Spleen (tissue), 11 donors: ENCODE data around the gene GRIK2. TPM values are rescaled to one million over a fixed set of nuclear protein-coding genes. Genes with fewer than 3 reads are reported as not detected.

Experiments used
- DNase-seq: peaks from one replicate; pipeline ENCODE4 v3.0.0-alpha.2; 2020
- H3K27ac ChIP-seq, 8 donors: fragments of 200-600 bp; sonication (generic) in 7 of 8; 1 replicate in 4 of 8; 2 replicates in 4 of 8; pipeline versions ENCODE4 v1.5.0 to v1.8.0; 2016 to 2021; ENCODE audit warnings: inconsistent platforms in 4 of 8, mild to moderate bottlenecking in 4 of 8, moderate library complexity in 1 of 8
- H3K27me3 ChIP-seq, 7 donors: fragments of 200-600 bp; sonication (generic) in 6 of 7; replicated peaks in 1 of 7; 1 replicate in 4 of 7; 2 replicates in 3 of 7; pipeline versions ENCODE4 v1.5.0 to v1.8.0; 2016 to 2021; ENCODE audit warnings: inconsistent platforms in 3 of 7, mild to moderate bottlenecking in 1 of 7
- H3K36me3 ChIP-seq, 6 donors: fragments of 200-600 bp; sonication (generic) in 5 of 6; 1 replicate in 4 of 6; 2 replicates in 2 of 6; pipeline versions ENCODE4 v1.5.0 to v1.8.0; 2016 to 2021; ENCODE audit warnings: inconsistent platforms in 2 of 6
- H3K4me1 ChIP-seq, 6 donors: fragments of 200-600 bp; sonication (generic) in 5 of 6; 1 replicate in 3 of 6; 2 replicates in 3 of 6; pipeline versions ENCODE4 v1.5.0 to v1.8.0; 2016 to 2021; ENCODE audit warnings: inconsistent platforms in 3 of 6
- H3K4me3 ChIP-seq, 8 donors: fragments of 200-600 bp; sonication (generic) in 7 of 8; 1 replicate in 4 of 8; 2 replicates in 4 of 8; pipeline versions ENCODE4 v1.5.0 to v1.8.0; 2016 to 2021; ENCODE audit warnings: inconsistent platforms in 4 of 8, mild to moderate bottlenecking in 4 of 8, moderate library complexity in 2 of 8
- H3K9me3 ChIP-seq, 8 donors: fragments of 200-600 bp; sonication (generic) in 7 of 8; 1 replicate in 4 of 8; 2 replicates in 4 of 8; pipeline versions ENCODE4 v1.5.0 to v1.8.0; 2016 to 2021; ENCODE audit warnings: inconsistent platforms in 4 of 8
- POLR2A ChIP-seq, 3 donors: fragments of 450-650 bp; IDR thresholded peaks; one replicate each; pipeline ENCODE4 v1.5.1; 2017; ENCODE audit warnings: antibody characterized with exemption in 3 of 3, mild to moderate bottlenecking in 1 of 3
- POLR2AphosphoS5 ChIP-seq, 3 donors: sonication (generic); formaldehyde crosslinking; IDR thresholded peaks; one replicate each; pipeline ENCODE4 v1.5.1; 2017; ENCODE audit warnings: antibody characterized with exemption in 3 of 3
- WGBS, 5 donors: extraction: QIAGEN DNeasy Blood & Tissue Kit in 3 of 5; methylation state at CpG; one replicate each; pipeline versions ENCODE4 v1.1.5 to v1.1.7; 2013 to 2018; 5-methylcytosine and 5-hydroxymethylcytosine counted together
- intact Hi-C: fragments of 100-400 bp; cut with DNase I; formaldehyde crosslinking; loops from one replicate; pipeline ENCODE4 v1.15.0; 2023; ENCODE audit warnings: low total_unique reads
- polyA plus RNA-seq, 3 donors: library from polyadenylated mRNA; stranded (reverse); fragments of 200-250 nt; gene quantifications; one replicate each; pipeline ENCODE4 v1.2.1, GENCODE V29; 2013
- total RNA-seq, 7 donors: library from RNA; depleted of rRNA in 3 of 7; stranded (reverse); fragments of >200 nt in 3 of 7; fragmentation: NEBNext Ultra II Directional in 4 of 7; extraction: Animal tissue kit (Norgen Biotek cat#: 25700) in 4 of 7; gene quantifications; one replicate each; pipeline versions ENCODE4 v1.1.0 to v1.2.1, GENCODE V29; 2016 to 2021
- TF ChIP-seq, protein P1 (sequence below), 11 experiments: fragments of 200-600 bp in 7 of 11; fragments of 450-650 bp in 4 of 11; sonication (generic) in 4 of 11; IDR thresholded peaks in 8 of 11; conservative IDR thresholded peaks in 3 of 11; 1 replicate in 7 of 11; 2 replicates in 4 of 11; pipeline versions ENCODE4 v1.4.0 to v1.8.0; 2016 to 2021; ENCODE audit warnings: antibody characterized with exemption in 11 of 11, inconsistent platforms in 4 of 11, mild to moderate bottlenecking in 1 of 11
- donor health status: healthy with polysubstance abuse.
- donor health status: DM: no; HTN: no; CAD: no; lungs with moderate emphysema.
- donor health status: DM: no; HTN: no; CAD: no.
- donor health status: Bipolar disorder and iron deficiency.
- donor health status: healthy.
- donor health status: DM: no; HTN: no; CAD: no.
- donor health status: DM: yes; HTN: yes; CAD: no.

Gene GRIK2
- total and polyA plus RNA-seq, 10 donors, result 0.07 to 2.7 (median 0.89) TPM

DNA sequence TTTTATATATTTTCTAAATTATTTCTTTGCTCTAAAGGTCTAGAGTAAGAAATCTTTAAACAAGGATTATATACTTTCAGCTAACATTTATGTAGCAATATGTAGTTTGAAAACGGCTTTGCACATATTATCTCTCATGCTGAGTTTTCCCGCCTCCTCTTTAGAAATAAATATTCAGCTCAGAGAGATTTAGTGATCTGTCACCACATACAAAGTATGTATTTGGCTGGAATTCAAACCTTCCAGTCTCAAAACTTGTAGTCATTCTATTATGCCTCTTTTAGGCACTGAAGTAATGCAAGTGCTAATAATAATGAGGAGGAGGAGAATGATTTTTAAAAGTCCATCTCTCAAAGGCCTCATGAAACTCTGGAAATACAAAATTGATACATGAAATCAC is 525.0 kb downstream of the GRIK2 start:
- no peaks in the 10 kb centered on the region for H3K36me3 ChIP-seq
- no peak overlapping the region for H3K4me3 ChIP-seq
- H3K27ac ChIP-seq, result no peak overlapping the region
- H3K4me1 ChIP-seq, result no peaks in the 10 kb centered on the region
- TF ChIP-seq POLR2AphosphoS5 (IDR thresholded peaks at IDR 0.05) (no peak), POLR2A (IDR thresholded peaks at IDR 0.05) (no peak)
- TF ChIP-seq, protein P1, sequence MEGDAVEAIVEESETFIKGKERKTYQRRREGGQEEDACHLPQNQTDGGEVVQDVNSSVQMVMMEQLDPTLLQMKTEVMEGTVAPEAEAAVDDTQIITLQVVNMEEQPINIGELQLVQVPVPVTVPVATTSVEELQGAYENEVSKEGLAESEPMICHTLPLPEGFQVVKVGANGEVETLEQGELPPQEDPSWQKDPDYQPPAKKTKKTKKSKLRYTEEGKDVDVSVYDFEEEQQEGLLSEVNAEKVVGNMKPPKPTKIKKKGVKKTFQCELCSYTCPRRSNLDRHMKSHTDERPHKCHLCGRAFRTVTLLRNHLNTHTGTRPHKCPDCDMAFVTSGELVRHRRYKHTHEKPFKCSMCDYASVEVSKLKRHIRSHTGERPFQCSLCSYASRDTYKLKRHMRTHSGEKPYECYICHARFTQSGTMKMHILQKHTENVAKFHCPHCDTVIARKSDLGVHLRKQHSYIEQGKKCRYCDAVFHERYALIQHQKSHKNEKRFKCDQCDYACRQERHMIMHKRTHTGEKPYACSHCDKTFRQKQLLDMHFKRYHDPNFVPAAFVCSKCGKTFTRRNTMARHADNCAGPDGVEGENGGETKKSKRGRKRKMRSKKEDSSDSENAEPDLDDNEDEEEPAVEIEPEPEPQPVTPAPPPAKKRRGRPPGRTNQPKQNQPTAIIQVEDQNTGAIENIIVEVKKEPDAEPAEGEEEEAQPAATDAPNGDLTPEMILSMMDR (IDR thresholded peaks at IDR 0.05 in 8 of 11, conservative IDR thresholded peaks at IDR 0.05 in 3 of 11), result no peak
- WGBS, 5 donors, result 59 to 85% (median 77%) methylated on average over 2 of the region's 2 CpGs
- intact Hi-C loops, result no loop called here
- no peaks in the 10 kb centered on the region for H3K27me3 ChIP-seq
- no peak for DNase-seq
- H3K9me3 ChIP-seq, result no peaks in the 10 kb centered on the region

DNA sequence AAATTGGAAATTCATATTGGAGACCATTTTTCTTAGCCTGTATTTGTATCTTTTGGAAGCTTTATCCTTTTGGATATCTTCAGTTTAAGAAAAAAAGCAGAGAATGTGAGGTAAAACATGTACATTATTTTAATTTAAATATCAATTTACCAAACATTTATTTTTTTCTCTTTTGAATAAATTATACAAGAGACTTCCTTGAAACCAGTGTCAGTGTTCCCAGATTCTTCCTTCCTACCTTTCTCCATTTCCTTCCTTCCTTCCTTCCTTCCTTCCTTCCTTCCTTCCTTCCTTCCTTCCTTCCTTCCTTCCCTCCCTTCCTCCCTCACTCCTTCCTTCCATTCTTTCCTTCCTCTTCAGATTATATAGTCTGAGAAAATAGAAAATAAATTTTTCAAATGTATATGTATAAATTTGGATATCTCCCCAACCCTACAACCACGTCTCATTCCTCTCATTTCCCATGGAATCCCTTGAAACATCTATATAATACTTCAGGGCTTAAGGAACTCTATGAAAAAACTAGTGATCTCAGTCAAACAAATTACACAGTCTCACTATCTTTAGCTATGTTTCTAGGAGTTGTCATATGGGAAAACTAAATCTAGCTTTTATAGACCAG is 528.4 kb downstream of the GRIK2 start:
- no peak overlapping the region for H3K27ac ChIP-seq
- H3K36me3 ChIP-seq, result no peaks in the 10 kb centered on the region
- no peaks in the 10 kb centered on the region for H3K4me1 ChIP-seq
- no peaks in the 10 kb centered on the region for H3K9me3 ChIP-seq
- H3K4me3 ChIP-seq, result no peak overlapping the region
- 51 to 74% (median 65%) methylated on average over 1 of the region's 1 CpG for WGBS, 5 donors
- TF ChIP-seq POLR2A (IDR thresholded peaks at IDR 0.05) (no peak), POLR2AphosphoS5 (IDR thresholded peaks at IDR 0.05) (no peak)
- TF ChIP-seq, protein P1 (IDR thresholded peaks at IDR 0.05 in 8 of 11, conservative IDR thresholded peaks at IDR 0.05 in 3 of 11), result no peak
- H3K27me3 ChIP-seq, result no peaks in the 10 kb centered on the region
- DNase-seq, result no peak
- intact Hi-C loops, result no loop called here

DNA sequence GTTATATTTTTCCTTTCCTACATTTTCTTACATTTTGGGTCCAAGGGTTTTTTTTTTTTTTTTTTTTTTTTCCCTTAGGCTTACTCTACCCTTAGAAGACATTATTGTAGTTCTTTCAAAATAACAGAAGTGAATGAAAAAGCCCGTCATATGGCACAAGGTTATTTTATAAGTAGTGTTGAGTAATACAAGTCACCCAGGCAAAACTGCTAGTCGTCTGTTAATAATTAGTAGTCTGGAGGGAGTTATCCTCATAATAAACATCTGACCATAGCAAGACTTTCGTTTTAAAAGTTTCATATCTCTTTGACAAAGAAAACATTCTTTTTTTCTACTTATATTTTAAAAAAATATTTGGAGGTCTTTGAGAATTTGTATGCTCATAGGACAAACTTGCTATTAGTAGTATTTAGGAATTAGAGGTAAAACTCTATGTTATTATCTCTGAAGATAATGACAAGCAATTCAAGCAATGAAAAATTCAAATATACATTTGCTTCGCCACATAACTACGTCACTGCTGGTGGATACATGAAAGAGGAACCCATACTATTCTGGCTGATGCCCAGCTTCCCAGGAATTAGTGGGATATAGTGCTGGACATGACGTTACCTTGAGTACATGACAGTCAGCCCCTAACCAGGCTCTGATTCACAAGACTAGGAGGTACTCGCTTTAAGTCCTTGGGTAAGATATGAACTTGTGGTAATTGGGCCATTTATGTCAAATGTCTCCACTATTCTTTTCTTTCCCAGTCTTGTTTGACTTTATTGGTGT is 532.8 kb downstream of the GRIK2 start:
- no peak for DNase-seq
- Histone ChIP-seq H3K36me3 (no peaks in the 10 kb centered on the region), H3K27ac (no peak overlapping the region), H3K9me3 (peaks cover 0 to 3% (median 0%) of the 10 kb centered on the region in 8 donors), H3K27me3 (no peaks in the 10 kb centered on the region), H3K4me1 (no peaks in the 10 kb centered on the region), H3K4me3 (no peak overlapping the region)
- 79 to 89% (median 82%) methylated on average over 7 of the region's 7 CpGs for WGBS, 5 donors
- no peak for TF ChIP-seq POLR2A (IDR thresholded peaks at IDR 0.05)
- no peak for TF ChIP-seq POLR2AphosphoS5 (IDR thresholded peaks at IDR 0.05)
- TF ChIP-seq, protein P1 (IDR thresholded peaks at IDR 0.05 in 8 of 11, conservative IDR thresholded peaks at IDR 0.05 in 3 of 11), result no peak
- intact Hi-C loops, result no loop called here

DNA sequence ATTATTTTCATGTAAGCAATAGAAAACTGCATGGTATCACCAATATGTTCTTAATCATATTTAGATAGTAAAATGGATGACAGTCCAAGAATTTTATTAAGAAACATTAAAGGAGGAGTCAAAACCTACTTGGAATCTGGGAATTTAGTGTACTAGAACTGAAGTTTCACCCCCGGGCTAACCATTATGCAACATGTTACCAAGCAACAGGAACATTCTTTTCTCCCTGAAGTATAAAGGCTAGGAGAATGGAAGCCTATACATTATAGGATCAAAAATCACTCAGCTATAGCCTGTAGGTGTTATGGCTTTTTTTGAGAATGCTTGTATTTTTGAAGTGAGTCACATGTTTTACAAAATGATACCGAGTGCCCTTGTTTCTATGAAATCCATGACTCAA is 538.3 kb downstream of the GRIK2 start:
- H3K27ac ChIP-seq, result no peak overlapping the region
- no peak for DNase-seq
- H3K27me3 ChIP-seq, result no peaks in the 10 kb centered on the region
- H3K9me3 ChIP-seq, result peaks cover 0 to 3% (median 0%) of the 10 kb centered on the region in 8 donors
- no peak overlapping the region for H3K4me3 ChIP-seq
- TF ChIP-seq POLR2A (IDR thresholded peaks at IDR 0.05) (no peak), POLR2AphosphoS5 (IDR thresholded peaks at IDR 0.05) (no peak)
- TF ChIP-seq, protein P1 (IDR thresholded peaks at IDR 0.05 in 8 of 11, conservative IDR thresholded peaks at IDR 0.05 in 3 of 11), result no peak
- H3K4me1 ChIP-seq, result no peaks in the 10 kb centered on the region
- WGBS, 5 donors, result 73 to 90% (median 78%) methylated on average over 2 of the region's 2 CpGs
- no peaks in the 10 kb centered on the region for H3K36me3 ChIP-seq
- intact Hi-C loops, result no loop called here
